Measurements from ENCODE around the gene EGFLAM.

Gene EGFLAM

GRCh38 chr5:38433160-38433861 is 175.0 kb downstream of the EGFLAM start:
- no peak for DNase-seq
- no peak for ATAC-seq (replicated peaks)
- H3K27me3 Mint-ChIP-seq = peaks cover 44 to 46% of the 10 kb centered on the region in 2 donors
- no peaks in the 10 kb centered on the region for H3K4me1 Mint-ChIP-seq
- no peaks in the 10 kb centered on the region for H3K9me3 Mint-ChIP-seq
- H3K36me3 Mint-ChIP-seq = no peaks in the 10 kb centered on the region
- H3K27ac Mint-ChIP-seq = no peak overlapping the region
- no peak overlapping the region for H3K4me3 Mint-ChIP-seq

GRCh38 chr5:38434966-38435705 is 176.8 kb downstream of the EGFLAM start:
- no peaks in the 10 kb centered on the region for H3K36me3 Mint-ChIP-seq
- no peak for ATAC-seq (replicated peaks)
- no peak overlapping the region for H3K4me3 Mint-ChIP-seq
- H3K27ac Mint-ChIP-seq = no peak overlapping the region
- no peak for DNase-seq
- peaks cover 54 to 58% of the 10 kb centered on the region in 2 donors for H3K27me3 Mint-ChIP-seq
- H3K4me1 Mint-ChIP-seq = no peaks in the 10 kb centered on the region
- no peaks in the 10 kb centered on the region for H3K9me3 Mint-ChIP-seq

GRCh38 chr5:38438757-38439156 is 180.4 kb downstream of the EGFLAM start:
- no peaks in the 10 kb centered on the region for H3K36me3 Mint-ChIP-seq

GRCh38 chr5:38441453-38442246 is 183.3 kb downstream of the EGFLAM start:
- H3K27me3 Mint-ChIP-seq = peaks cover 62 to 72% of the 10 kb centered on the region in 2 donors
- peaks cover 0 to 1% of the 10 kb centered on the region in 2 donors for H3K9me3 Mint-ChIP-seq
- ATAC-seq (replicated peaks) (peak; percentile 100), DNase-seq (peak; percentile 70)
- no peak overlapping the region for H3K27ac Mint-ChIP-seq
- H3K4me1 Mint-ChIP-seq = no peaks in the 10 kb centered on the region
- H3K36me3 Mint-ChIP-seq = no peaks in the 10 kb centered on the region
- H3K4me3 Mint-ChIP-seq = no peak overlapping the region

More at GRCh38 chr5:38438757-38439156, 180.4 kb downstream of the EGFLAM start:
- H3K9me3 Mint-ChIP-seq = no peaks in the 10 kb centered on the region
- H3K4me1 Mint-ChIP-seq = no peaks in the 10 kb centered on the region
- peaks cover 51 to 68% of the 10 kb centered on the region in 2 donors for H3K27me3 Mint-ChIP-seq
- no peak overlapping the region for H3K4me3 Mint-ChIP-seq
- no peak for DNase-seq
- no peak for ATAC-seq (replicated peaks)
- no peak overlapping the region for H3K27ac Mint-ChIP-seq

GRCh38 chr5:38442247-38442573 is 183.9 kb downstream of the EGFLAM start:
- ATAC-seq (replicated peaks) (no peak), DNase-seq (no peak)
- no peaks in the 10 kb centered on the region for H3K36me3 Mint-ChIP-seq
- no peak overlapping the region for H3K27ac Mint-ChIP-seq
- peaks cover 62 to 72% of the 10 kb centered on the region in 2 donors for H3K27me3 Mint-ChIP-seq
- no peaks in the 10 kb centered on the region for H3K4me1 Mint-ChIP-seq
- no peak overlapping the region for H3K4me3 Mint-ChIP-seq
- peaks cover 0 to 1% of the 10 kb centered on the region in 2 donors for H3K9me3 Mint-ChIP-seq

GRCh38 chr5:38443390-38443789 is 185.0 kb downstream of the EGFLAM start:
- Mint-ChIP-seq H3K27ac (no peak overlapping the region), H3K27me3 (peaks cover 70 to 82% of the 10 kb centered on the region in 2 donors), H3K4me3 (no peak overlapping the region), H3K9me3 (peaks cover 0 to 1% of the 10 kb centered on the region in 2 donors), H3K36me3 (no peaks in the 10 kb centered on the region), H3K4me1 (no peaks in the 10 kb centered on the region)
- no peak for DNase-seq
- ATAC-seq (replicated peaks) = no peak

GRCh38 chr5:38445374-38446028 is 187.1 kb downstream of the EGFLAM start:
- no peaks in the 10 kb centered on the region for H3K36me3 Mint-ChIP-seq
- peaks cover 73 to 88% of the 10 kb centered on the region in 2 donors for H3K27me3 Mint-ChIP-seq
- H3K4me1 Mint-ChIP-seq = no peaks in the 10 kb centered on the region
- DNase-seq (no peak), ATAC-seq (replicated peaks) (no peak)
- H3K4me3 Mint-ChIP-seq = no peak overlapping the region
- no peak overlapping the region for H3K27ac Mint-ChIP-seq
- H3K9me3 Mint-ChIP-seq = peaks cover 0 to 1% of the 10 kb centered on the region in 2 donors

- no peak overlapping the region for H3K27ac Mint-ChIP-seq
- no peak for ATAC-seq (replicated peaks)
These were observed 187.7 kb downstream of the EGFLAM start for GRCh38 chr5:38446029-38446522.

GRCh38 chr5:38447056-38447455 is 188.7 kb downstream of the EGFLAM start:
- Mint-ChIP-seq H3K36me3 (no peaks in the 10 kb centered on the region), H3K9me3 (peaks cover 0 to 1% of the 10 kb centered on the region in 2 donors), H3K27ac (no peak overlapping the region), H3K4me3 (no peak overlapping the region), H3K4me1 (no peaks in the 10 kb centered on the region), H3K27me3 (peaks cover 70 to 85% of the 10 kb centered on the region in 2 donors)
- no peak for ATAC-seq (replicated peaks)
- no peak for DNase-seq

More at GRCh38 chr5:38446029-38446522, 187.7 kb downstream of the EGFLAM start:
- no peaks in the 10 kb centered on the region for H3K36me3 Mint-ChIP-seq
- no peaks in the 10 kb centered on the region for H3K4me1 Mint-ChIP-seq
- peaks cover 0 to 1% of the 10 kb centered on the region in 2 donors for H3K9me3 Mint-ChIP-seq
- H3K27me3 Mint-ChIP-seq = peaks cover 77 to 88% of the 10 kb centered on the region in 2 donors
- DNase-seq = no peak
- H3K4me3 Mint-ChIP-seq = no peak overlapping the region

- ATAC-seq (replicated peaks) = no peak
- Mint-ChIP-seq H3K9me3 (peaks cover 0 to 1% of the 10 kb centered on the region in 2 donors), H3K36me3 (no peaks in the 10 kb centered on the region), H3K4me1 (no peaks in the 10 kb centered on the region), H3K27me3 (peaks cover 70 to 82% of the 10 kb centered on the region in 2 donors), H3K4me3 (no peak overlapping the region), H3K27ac (no peak overlapping the region)
- no peak for DNase-seq
These were observed 189.4 kb downstream of the EGFLAM start for GRCh38 chr5:38447786-38448185.

GRCh38 chr5:38448568-38449350 is 190.4 kb downstream of the EGFLAM start:
- peaks cover 66 to 73% of the 10 kb centered on the region in 2 donors for H3K27me3 Mint-ChIP-seq
- H3K36me3 Mint-ChIP-seq = no peaks in the 10 kb centered on the region
- ATAC-seq (replicated peaks) = no peak
- H3K4me1 Mint-ChIP-seq = peaks cover 5 to 7% of the 10 kb centered on the region in 2 donors
- no peak for DNase-seq
- no peak overlapping the region for H3K27ac Mint-ChIP-seq
- H3K4me3 Mint-ChIP-seq = no peak overlapping the region
- H3K9me3 Mint-ChIP-seq = peaks cover 3 to 4% of the 10 kb centered on the region in 2 donors

GRCh38 chr5:38450627-38451026 is 192.3 kb downstream of the EGFLAM start:
- Mint-ChIP-seq H3K36me3 (no peaks in the 10 kb centered on the region), H3K9me3 (peaks cover 4 to 7% of the 10 kb centered on the region in 2 donors), H3K27ac (no peak overlapping the region), H3K4me1 (peaks cover 9 to 11% of the 10 kb centered on the region in 2 donors), H3K27me3 (peaks cover 57 to 67% of the 10 kb centered on the region in 2 donors), H3K4me3 (no peak overlapping the region)
- no peak for DNase-seq
- ATAC-seq (replicated peaks) = no peak

- Mint-ChIP-seq H3K9me3 (peaks cover 4 to 7% of the 10 kb centered on the region in 2 donors), H3K27me3 (peaks cover 57 to 67% of the 10 kb centered on the region in 2 donors), H3K27ac (no peak overlapping the region)
These were observed 192.8 kb downstream of the EGFLAM start for GRCh38 chr5:38451074-38451725.

More at GRCh38 chr5:38451074-38451725, 192.8 kb downstream of the EGFLAM start:
- no peak for ATAC-seq (replicated peaks)
- H3K36me3 Mint-ChIP-seq = no peaks in the 10 kb centered on the region
- no peak for DNase-seq
- H3K4me1 Mint-ChIP-seq = peaks cover 9 to 11% of the 10 kb centered on the region in 2 donors
- H3K4me3 Mint-ChIP-seq = no peak overlapping the region

Measured in stimulated activated naive B cell treated with anti-CD40 and anti-IgM and Interleukin-4, amounts not matched to agents 10 μg/mL and 1 μg/mL and 100 μg/mL, for 72 hours (primary cell).